NK-92 treated with Interleukin-12 subunit alpha and Interleukin-12 subunit beta, amount 100 ng/mL, for 24 hours (cell line): ENCODE results near the gene C1orf53.

Source experiments
- DNase-seq: peaks from one replicate; lab custom pipeline; 2025; lab: John Stamatoyannopoulos, UW

The C1orf53 gene

GRCh38 chr1:197908716-197909220 lies 6.3 kb downstream of the C1orf53 start:
- no peak for DNase-seq

DNA sequence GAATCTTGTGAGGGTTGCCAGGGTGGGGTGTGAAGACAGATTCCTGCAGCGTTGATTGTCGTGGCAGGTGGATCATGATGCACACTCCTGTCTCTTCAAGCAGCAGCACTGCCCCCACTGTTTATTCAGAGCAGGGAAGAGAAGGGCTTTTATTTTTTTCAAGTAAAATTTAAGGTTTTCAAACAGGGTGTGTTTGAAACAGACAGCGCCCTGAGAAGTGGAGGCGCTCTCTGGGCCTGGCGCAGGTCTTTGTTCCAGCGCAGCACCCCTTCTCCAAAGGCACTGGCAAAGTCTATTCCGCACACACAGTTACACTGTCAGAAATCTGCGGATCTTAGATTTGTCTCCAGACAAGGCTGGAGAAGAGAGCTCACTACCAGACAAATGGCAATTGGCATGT lies 7.0 kb downstream of the C1orf53 start:
- DNase-seq = no peak

DNA sequence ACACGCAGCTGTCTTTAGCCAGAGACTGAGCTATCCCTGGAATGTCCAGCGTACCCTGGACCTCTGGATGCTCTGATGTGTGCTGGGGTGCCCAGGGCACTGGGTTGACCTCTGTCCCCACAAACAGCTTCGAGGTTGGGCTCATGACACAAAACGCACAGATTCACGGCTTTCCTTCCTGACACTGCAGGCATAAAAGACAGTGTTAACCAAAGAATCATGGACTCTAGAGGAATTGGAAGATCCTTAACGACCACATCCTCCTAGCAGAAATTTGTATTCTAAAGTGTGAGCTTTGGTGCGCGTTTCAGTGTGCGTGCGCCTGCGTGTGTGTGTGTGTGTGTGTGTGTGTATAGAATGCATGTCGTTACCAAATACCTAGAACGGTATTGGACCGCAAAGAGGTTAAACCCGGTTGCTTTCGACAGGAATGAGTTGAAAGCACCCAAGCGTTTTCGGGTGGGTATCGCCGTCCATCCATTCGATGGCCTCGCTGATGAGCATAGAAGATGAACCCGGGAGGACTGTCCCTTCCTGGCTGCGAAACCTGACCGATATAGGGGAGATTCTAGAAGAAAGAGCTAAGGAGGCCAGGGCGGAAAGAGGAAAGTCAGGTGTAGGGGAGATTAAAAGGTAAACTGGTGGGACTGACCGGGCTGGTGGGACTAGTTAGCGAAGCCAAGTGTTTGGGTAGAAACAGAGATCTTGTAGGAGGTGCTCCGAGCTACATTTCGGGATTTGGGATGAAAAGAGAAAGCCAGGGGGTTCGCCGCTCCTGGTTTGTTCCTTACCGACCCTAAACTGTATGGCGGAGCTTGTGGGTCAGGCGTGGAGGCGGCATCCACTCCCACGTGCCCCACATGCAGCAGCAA lies 7.9 kb downstream of the C1orf53 start:
- DNase-seq = no peak

DNA sequence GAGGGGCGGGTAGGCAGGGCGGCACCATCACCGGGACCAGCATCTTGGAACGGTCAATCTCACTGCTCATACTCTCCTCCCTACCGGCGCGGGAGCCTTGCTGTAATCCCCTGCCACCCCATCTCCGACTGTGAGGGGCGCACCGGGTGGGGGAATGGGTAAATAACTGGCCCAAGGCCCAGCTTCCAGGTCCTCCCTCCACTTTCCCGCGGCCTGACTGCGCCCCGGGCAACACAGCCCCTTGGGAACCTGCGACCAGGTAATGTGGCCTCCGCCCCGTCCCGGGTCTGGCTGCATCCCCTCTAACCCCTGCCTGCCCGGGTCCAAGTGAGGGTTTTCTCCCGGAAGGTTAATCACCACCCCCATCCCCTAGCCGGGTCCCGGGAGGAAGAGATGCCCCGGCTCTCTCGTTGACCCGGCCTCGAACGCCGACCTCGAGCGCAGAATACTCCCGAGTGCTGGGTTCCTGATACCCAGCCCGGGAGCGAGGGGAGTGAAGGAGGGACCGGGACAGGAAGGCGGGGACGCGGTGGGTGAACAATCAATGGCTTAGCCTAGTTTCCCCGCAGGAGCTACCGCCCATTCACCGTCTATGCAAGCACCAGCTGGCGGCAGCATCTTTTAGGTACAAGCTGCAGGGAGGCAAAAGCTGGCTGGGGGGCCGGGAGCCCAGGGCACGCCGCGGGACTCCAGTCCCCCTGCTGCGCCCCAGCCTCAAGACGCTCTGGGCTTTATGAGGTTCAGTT lies 8.9 kb downstream of the C1orf53 start:
- no peak for DNase-seq

DNA sequence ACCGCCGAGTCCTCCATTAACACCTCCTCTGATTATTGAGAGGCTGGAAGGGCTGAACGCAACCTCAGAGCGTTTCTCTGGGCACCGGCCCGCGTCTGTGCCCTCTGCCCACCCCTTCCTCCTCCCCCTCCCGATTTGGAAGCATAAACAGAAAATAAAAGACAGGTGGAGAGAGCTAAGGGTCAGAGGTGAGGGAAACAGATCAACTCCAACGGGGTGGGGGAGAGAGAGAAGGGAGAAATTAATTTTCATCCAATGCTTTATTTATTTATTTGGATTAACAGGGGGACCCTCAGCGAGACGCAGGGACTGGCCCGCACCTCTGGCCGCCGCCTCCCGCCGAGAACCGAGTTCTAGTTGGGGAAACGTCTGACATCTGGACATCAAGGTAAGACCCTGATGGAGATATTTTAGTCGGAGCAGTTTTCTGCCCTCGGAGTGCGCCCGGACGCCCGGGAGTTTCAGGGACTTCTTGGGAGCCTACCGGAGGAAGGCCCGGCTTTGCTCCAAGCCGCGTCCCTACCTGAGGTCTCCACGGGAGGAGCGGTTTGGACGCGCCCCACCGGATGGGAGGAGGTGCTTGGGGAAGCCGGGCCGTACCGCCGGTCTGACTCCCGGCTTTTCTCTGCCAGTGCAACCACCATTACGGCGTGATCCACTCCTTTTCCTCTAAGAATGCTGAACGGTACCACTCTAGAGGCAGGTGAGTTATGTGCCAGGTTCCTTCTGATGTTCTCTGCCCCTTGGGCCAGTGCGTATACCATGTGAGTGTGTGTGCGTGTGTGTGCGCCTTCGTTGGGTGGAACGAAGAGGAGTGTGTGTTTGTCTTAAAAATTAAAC lies 9.6 kb downstream of the C1orf53 start:
- no peak for DNase-seq

DNA sequence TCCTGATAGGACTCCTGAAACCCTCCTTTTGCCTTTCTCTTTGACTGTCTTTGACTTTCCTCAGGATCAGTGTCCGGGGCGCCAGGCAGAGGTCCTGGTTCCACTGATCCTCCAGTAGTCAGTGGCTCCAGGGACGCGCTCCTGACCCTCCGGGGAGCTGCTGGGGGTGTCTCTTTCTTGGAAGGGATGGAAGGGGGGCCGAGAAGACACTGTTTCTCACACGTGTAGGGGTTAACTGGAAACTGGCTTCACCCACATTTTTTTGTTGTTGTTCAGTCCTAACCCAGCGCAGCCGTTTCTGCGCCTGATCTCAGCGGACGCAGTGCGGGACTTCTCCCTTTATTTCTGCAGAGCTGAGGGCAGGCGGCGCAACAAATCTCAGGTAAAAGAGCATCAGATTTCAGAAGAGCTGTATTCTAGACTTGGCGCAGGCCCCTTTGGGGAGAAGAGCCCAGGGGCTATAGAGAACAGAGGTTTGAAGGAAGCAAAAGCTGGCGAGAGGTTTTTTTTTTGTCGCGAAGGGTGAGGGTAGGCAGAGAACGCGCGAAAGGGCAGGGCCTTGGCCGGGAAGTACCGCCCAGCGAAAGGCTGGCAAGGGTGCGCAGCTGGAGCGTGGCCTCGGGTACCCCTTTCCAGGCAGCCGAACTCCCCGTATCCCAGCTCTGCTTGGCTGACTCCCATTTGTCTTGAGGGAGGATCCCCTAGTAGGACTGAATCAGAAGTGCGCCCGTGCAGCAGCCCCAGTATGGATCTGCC lies 10.5 kb downstream of the C1orf53 start:
- no peak for DNase-seq

- no peak for DNase-seq
Measured at GRCh38 chr1:197913495-197914276, 11.3 kb downstream of the C1orf53 start.

GRCh38 chr1:197914510-197914909 lies 12.1 kb downstream of the C1orf53 start:
- no peak for DNase-seq

DNA sequence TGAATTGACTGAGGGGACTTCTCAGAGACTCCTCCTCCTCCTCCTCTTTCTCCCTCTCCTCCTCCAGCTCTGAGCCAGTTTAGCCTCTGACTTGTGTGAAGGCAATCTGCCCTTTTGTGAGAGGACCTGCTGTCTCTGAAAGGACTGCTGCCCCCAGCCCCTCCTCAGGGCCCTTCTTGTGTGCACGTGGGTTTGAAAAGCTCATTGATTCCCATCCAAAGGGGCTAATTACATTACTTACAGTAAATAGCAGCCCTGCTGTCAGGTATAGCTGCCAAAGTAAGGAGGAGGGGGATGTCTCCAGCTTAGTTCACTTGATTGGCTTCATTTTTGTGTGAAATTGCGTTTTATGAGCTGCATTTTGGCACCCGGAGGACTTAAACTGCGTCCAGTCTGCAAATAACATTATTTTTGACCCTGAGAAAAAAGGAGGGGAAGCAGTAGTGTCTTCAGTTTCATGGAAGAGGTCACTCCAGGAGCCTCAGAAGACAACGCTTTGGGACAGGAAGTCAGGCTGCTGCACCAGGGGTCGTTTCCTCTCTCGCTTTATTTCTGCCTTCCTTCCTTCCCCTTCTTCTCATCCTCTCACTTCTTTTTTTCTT lies 12.9 kb downstream of the C1orf53 start:
- DNase-seq = no peak

GRCh38 chr1:197915862-197916499 lies 13.6 kb downstream of the C1orf53 start:
- DNase-seq = no peak

GRCh38 chr1:197916500-197916983 lies 14.1 kb downstream of the C1orf53 start:
- DNase-seq = no peak

DNA sequence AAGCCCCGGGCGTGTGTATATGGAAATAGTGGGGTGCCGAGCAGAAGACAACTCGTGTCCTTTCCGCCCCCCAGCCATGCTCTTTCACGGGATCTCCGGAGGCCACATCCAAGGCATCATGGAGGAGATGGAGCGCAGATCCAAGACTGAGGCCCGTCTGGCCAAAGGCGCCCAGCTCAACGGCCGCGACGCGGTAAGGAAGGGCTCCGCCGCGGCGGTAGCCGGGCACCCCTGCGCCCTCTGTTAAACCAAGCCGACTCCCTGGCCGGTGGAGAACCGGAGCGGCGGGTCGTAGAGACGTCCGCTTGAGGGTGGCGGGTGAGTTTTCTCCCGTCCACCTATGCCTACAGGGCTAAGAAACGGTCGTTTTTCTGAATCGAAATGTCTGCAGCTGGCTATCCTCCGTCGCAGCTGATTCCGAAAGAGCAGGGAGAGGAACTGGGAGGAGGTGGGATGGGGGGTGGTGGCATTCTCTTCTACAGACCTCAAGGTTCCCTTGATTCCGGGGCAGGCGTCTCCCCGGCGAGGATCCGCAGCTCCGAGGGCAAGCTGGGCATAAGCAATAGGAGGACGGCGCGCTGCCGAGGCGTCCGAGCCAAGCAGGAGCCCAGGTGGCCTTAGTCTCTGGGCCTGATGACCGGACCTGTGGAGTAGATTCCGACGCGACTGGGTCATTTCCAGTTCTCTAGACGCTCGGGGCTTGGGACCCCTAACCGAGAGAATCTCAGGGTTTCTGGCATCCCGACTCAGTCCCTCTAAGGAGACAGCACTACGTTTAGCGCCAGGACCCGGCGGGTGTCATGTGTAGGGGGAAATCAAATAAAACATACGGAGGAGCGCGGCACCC lies 15.6 kb downstream of the C1orf53 start:
- no peak for DNase-seq

GRCh38 chr1:197918807-197919345 lies 16.4 kb downstream of the C1orf53 start:
- DNase-seq = no peak

DNA sequence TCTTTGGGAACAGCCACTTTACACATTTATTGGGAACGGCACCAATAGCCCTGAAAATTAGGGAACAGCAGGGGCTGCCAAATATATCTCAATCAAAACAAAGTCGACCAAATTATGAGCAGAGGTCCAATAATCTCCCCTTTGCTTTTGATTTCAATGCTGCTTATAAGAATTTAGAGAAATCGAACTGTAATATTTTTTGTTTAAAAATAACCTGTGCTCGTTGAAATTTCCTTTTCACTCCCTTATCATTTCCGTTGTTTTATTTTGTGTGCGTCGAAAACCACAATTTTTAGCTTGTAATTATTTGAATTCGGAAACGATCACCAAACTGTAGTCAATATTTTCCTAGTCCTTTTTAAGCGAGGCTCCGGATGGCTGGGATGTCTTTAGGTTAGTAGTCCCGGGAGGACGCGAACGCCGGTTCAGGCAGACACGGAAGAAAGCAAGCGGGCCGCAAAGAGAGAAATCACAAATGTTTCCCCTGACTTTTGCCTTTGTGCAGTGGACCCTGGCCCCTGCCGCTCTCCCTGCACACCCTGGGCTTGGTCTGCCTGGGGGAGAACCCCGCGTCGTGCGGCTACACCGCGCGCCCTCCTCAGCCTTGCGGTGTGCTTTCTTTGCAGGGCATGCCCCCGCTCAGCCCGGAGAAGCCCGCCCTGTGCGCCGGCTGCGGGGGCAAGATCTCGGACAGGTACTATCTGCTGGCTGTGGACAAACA lies 17.1 kb downstream of the C1orf53 start:
- no peak for DNase-seq

GRCh38 chr1:197920067-197920396 lies 17.6 kb downstream of the C1orf53 start:
- no peak for DNase-seq

DNA sequence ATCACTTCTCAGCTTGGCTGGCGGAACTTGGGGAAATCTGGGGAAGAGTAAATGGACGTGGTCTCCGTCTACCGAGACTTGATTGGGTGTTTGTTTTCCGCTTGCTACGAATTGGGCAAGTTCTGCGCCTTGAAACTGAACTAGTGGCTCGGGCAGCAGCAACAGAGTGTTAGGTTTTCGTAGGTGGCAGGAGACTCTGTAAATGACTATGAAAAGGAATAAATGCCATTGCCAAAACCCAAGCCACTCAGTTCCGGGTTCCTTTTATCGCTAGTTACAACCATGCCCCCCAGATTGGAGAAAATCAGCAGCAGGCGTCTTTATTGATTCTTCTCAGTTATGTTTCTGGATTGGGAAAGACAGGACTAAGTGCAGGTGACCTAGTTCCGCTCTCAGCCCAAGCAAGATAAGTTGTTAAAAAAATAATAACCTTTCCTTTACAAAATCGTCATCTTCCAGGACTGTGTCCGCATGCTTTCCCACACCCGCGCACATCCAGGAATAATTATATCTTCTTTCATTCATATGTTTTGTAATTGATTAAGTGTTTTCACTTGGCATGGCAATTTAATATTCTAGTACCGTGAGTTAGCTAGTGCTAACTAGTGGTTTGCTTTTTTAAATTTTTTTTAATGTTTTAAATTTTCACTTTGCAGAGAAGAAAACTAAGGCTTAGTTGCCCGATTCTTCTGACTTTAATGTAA lies 18.1 kb downstream of the C1orf53 start:
- DNase-seq = no peak
